ENCODE data around the gene GALK1.

DNA sequence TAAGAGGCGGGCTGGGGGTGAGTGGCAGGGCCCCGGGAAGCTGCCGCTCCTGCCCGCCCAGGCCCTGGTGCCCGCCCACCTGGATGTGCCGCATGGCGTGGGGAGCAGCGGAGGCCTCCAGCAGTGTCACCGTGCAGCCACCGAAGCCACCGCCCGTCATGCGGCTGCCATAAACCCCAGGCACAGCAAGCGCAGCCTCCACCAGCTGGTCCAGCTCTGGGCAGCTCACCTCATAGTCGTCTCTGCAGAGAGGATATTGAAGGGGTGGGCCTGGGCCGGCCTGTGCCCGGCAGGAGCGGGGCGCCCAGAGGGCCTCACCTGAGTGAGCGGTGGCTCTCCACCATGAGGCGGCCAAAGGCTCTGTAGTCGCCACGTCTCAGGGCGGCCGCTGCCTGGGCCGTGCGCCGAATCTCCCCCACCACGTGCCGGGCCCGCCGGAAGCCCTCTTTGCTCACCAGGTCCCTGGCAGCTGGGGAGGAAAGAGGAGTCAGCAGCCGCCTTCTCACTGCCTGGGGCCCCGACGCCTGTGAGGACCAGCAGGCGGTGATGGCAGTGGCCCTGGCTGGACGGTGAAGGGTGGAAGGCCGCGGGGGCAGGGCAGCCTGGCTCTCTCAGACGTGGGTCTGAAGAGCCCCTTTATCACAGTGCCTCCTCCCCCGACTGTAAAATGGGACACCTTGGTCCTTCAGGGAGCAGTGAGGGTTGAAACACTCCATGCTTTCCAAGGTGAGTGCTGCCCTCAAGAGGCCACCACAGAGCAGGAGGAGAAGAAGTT, 6.7 kb downstream of the GALK1 start:
- no peak for TF ChIP-seq POLR2A (IDR thresholded peaks at IDR 0.05)
- TF ChIP-seq, protein P1, sequence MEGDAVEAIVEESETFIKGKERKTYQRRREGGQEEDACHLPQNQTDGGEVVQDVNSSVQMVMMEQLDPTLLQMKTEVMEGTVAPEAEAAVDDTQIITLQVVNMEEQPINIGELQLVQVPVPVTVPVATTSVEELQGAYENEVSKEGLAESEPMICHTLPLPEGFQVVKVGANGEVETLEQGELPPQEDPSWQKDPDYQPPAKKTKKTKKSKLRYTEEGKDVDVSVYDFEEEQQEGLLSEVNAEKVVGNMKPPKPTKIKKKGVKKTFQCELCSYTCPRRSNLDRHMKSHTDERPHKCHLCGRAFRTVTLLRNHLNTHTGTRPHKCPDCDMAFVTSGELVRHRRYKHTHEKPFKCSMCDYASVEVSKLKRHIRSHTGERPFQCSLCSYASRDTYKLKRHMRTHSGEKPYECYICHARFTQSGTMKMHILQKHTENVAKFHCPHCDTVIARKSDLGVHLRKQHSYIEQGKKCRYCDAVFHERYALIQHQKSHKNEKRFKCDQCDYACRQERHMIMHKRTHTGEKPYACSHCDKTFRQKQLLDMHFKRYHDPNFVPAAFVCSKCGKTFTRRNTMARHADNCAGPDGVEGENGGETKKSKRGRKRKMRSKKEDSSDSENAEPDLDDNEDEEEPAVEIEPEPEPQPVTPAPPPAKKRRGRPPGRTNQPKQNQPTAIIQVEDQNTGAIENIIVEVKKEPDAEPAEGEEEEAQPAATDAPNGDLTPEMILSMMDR (IDR thresholded peaks at IDR 0.05 in 4 of 5, conservative IDR thresholded peaks at IDR 0.05 in 1 of 5), result no peak

Measured in gastrocnemius medialis (tissue), 4 donors.